ENCODE results near the gene CFAP61.

CFAP61 gene

GRCh38 chr20:20134941-20135575, 82.7 kb downstream of the CFAP61 start:
- H3K4me3 ChIP-seq (ENCODE audit: severe bottlenecking), result no peak overlapping the region
- no peaks in the 10 kb centered on the region for H3K36me3 ChIP-seq (ENCODE audit: low read depth)
- ATAC-seq (ENCODE audit: low read depth), result no peak
- no peaks in the 10 kb centered on the region for H3K4me1 ChIP-seq (ENCODE audit: insufficient read depth, poor library complexity, severe bottlenecking)
- peaks cover 4% of the 10 kb centered on the region for H3K9me3 ChIP-seq (ENCODE audit: severe bottlenecking)
- no peak overlapping the region for H3K27ac ChIP-seq (ENCODE audit: poor library complexity, severe bottlenecking)
- no peak for DNase-seq (ENCODE audit: low spot score)
- TF ChIP-seq CTCF (IDR thresholded peaks at IDR 0.05; ENCODE audit: poor library complexity, severe bottlenecking), result no peak
- H3K27me3 ChIP-seq (ENCODE audit: insufficient read depth, poor library complexity, severe bottlenecking), result no peaks in the 10 kb centered on the region

GRCh38 chr20:20136313-20136712, 84.0 kb downstream of the CFAP61 start:
- no peak for TF ChIP-seq CTCF (IDR thresholded peaks at IDR 0.05; ENCODE audit: poor library complexity, severe bottlenecking)
- H3K4me3 ChIP-seq (ENCODE audit: severe bottlenecking), result no peak overlapping the region
- ATAC-seq (ENCODE audit: low read depth) (no peak), DNase-seq (ENCODE audit: low spot score) (no peak)
- no peak overlapping the region for H3K27ac ChIP-seq (ENCODE audit: poor library complexity, severe bottlenecking)
- no peaks in the 10 kb centered on the region for H3K9me3 ChIP-seq (ENCODE audit: severe bottlenecking)
- no peaks in the 10 kb centered on the region for H3K4me1 ChIP-seq (ENCODE audit: insufficient read depth, poor library complexity, severe bottlenecking)
- no peaks in the 10 kb centered on the region for H3K27me3 ChIP-seq (ENCODE audit: insufficient read depth, poor library complexity, severe bottlenecking)
- no peaks in the 10 kb centered on the region for H3K36me3 ChIP-seq (ENCODE audit: low read depth)

- no peak overlapping the region for H3K4me3 ChIP-seq (ENCODE audit: severe bottlenecking)
- no peak overlapping the region for H3K27ac ChIP-seq (ENCODE audit: poor library complexity, severe bottlenecking)
- no peaks in the 10 kb centered on the region for H3K4me1 ChIP-seq (ENCODE audit: insufficient read depth, poor library complexity, severe bottlenecking)
- no peaks in the 10 kb centered on the region for H3K36me3 ChIP-seq (ENCODE audit: low read depth)
- no peak for TF ChIP-seq CTCF (IDR thresholded peaks at IDR 0.05; ENCODE audit: poor library complexity, severe bottlenecking)
- H3K27me3 ChIP-seq (ENCODE audit: insufficient read depth, poor library complexity, severe bottlenecking), result no peaks in the 10 kb centered on the region
- no peaks in the 10 kb centered on the region for H3K9me3 ChIP-seq (ENCODE audit: severe bottlenecking)
- ATAC-seq (ENCODE audit: low read depth) (peak; percentile 29; the same call in 1 of the 3 replicates), DNase-seq (ENCODE audit: low spot score) (no peak)
Observed at GRCh38 chr20:20137851-20138250, 85.5 kb downstream of the CFAP61 start.

- Histone ChIP-seq H3K36me3 (ENCODE audit: low read depth) (no peaks in the 10 kb centered on the region), H3K9me3 (ENCODE audit: severe bottlenecking) (no peaks in the 10 kb centered on the region), H3K4me3 (ENCODE audit: severe bottlenecking) (no peak overlapping the region), H3K27me3 (ENCODE audit: insufficient read depth, poor library complexity, severe bottlenecking) (no peaks in the 10 kb centered on the region), H3K27ac (ENCODE audit: poor library complexity, severe bottlenecking) (no peak overlapping the region), H3K4me1 (ENCODE audit: insufficient read depth, poor library complexity, severe bottlenecking) (no peaks in the 10 kb centered on the region)
- DNase-seq (ENCODE audit: low spot score) (no peak), ATAC-seq (ENCODE audit: low read depth) (no peak)
- TF ChIP-seq CTCF (IDR thresholded peaks at IDR 0.05; ENCODE audit: poor library complexity, severe bottlenecking), result no peak
Observed at GRCh38 chr20:20138301-20139064, 86.2 kb downstream of the CFAP61 start.

- no peaks in the 10 kb centered on the region for H3K27me3 ChIP-seq (ENCODE audit: insufficient read depth, poor library complexity, severe bottlenecking)
- no peaks in the 10 kb centered on the region for H3K9me3 ChIP-seq (ENCODE audit: severe bottlenecking)
- no peak for TF ChIP-seq CTCF (IDR thresholded peaks at IDR 0.05; ENCODE audit: poor library complexity, severe bottlenecking)
- no peaks in the 10 kb centered on the region for H3K4me1 ChIP-seq (ENCODE audit: insufficient read depth, poor library complexity, severe bottlenecking)
- DNase-seq (ENCODE audit: low spot score), result no peak
- H3K27ac ChIP-seq (ENCODE audit: poor library complexity, severe bottlenecking), result no peak overlapping the region
- H3K36me3 ChIP-seq (ENCODE audit: low read depth), result no peaks in the 10 kb centered on the region
- H3K4me3 ChIP-seq (ENCODE audit: severe bottlenecking), result no peak overlapping the region
- no peak for ATAC-seq (ENCODE audit: low read depth)
Observed at GRCh38 chr20:20139403-20139802, 87.1 kb downstream of the CFAP61 start.
